Activated CD8-positive, alpha-beta memory T cell treated with anti-CD3 and anti-CD28 coated beads, Interleukin-2, amount 50 U/mL, for 48 hours (primary cell): Measurements from ENCODE around the gene KIF22.

Source experiments
- DNase-seq: peaks from one replicate; pipeline ENCODE4 v3.0.0-alpha.2; 2020

The KIF22 gene

GRCh38 chr16:29843931-29844330 lies 53.4 kb downstream of the KIF22 start:
- DNase-seq = no peak

DNA sequence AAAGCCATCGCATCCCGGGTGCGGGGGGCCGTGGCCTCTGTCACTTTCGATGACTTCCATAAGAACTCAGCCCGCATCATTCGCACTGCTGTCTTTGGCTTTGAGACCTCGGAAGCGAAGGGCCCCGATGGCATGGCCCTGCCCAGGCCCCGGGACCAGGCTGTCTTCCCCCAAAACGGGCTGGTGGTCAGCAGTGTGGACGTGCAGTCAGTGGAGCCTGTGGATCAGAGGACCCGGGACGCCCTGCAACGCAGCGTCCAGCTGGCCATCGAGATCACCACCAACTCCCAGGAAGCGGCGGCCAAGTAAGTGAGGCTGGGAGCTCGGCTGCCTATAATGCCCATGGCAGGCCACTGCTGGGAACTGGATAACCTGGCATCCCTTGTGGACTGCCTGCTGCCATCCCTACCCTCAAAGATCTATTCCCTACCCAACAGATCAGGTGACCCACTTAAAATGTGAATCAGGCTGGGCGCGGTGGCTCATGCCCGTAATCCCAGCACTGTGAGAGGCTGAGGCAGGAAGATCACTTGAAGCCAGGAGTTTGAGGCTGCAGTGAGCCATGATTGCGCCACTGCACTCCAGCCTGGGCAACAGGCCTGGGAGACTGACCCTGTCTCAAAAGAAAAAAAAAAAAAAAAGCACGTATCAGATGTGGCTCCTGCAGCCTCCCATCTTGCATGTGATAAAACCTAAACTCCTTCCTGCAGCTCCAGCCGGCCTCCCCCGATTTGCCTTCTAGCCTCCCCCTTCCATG lies 54.2 kb downstream of the KIF22 start:
- no peak for DNase-seq

- DNase-seq = no peak
These were observed 55.1 kb downstream of the KIF22 start for GRCh38 chr16:29845656-29846055.

DNA sequence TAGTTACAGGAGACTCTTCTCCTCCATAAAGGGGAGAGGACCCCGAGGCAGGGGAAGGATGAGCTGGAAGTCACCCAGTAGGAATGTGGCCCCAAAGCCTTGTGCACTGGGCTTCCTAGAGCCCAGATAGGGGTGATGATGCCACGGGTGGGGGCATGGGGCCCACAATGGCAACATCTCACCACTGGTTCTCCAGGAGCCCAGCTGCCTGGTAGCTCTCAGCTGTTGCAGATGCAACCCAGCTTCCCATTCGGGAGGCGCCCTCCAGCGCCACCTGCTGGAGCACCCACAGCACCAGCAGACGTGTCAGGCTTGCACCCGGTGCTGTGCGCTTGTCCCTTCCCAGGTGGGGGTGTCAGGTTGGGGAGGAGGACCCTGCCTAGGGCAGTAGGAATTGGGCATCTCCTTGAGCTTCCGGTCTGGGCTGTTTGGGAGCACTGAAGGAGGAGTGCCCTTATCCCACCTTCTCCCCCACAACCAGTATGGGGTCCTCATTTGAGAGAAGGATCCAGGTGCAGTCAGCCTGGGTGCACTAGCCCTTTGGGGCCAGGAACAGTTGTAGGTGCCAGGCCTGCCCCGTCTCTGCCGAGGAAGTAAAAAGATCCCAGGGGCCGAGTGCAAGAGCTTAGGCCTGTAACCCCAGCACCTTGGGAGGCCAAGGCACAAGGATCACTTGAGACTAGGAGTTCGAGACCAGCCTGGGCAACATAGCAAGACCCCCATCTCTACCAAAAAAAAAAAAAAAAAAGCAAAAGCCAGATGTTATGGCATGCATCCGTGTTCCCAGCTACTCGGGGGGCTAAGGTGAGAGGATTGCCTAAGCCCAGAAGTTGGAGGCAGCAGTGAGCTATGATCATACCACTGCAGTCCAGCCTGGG lies 58.1 kb downstream of the KIF22 start:
- DNase-seq = peak; percentile 94

DNA sequence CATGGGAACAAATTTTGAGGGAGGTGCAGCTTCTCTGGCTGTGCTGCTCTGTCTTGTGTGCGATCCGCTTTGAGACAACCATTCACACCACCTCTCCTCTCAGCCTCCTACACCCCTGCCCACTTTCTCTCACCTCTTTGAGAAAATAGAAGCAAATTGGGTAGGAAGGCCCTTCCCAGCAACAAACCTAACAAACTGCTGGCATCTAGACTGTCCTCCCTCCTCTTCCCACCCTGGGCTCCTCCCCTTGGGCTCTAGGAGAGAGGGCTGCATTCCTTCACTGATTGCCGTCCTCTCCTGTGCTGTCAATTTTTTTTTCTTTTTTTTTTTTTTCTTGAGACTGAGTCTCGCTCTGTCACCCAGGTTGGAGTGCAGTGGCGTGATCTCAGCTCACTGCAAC lies 59.0 kb downstream of the KIF22 start:
- DNase-seq = no peak

DNA sequence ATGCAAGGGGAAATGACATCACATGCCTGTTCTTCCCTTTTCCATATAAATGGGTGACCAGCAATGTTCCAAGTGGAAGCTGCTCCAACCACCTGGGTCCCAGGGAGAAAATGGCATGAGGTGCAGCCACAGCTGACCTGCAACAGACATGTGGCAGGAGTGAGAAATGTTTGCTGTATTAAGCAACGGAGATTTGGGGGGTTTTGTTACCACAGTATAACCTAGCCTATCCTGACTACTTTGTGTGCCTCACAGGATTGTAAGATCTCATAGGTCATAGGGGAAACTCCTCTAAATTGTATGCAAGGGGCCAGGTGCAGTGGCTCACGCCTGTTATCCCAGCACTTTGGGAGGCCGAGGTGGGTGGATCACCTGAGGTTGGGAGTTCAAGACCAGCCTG lies 60.4 kb downstream of the KIF22 start:
- no peak for DNase-seq

GRCh38 chr16:29852654-29853053 lies 62.1 kb downstream of the KIF22 start:
- DNase-seq = no peak

DNA sequence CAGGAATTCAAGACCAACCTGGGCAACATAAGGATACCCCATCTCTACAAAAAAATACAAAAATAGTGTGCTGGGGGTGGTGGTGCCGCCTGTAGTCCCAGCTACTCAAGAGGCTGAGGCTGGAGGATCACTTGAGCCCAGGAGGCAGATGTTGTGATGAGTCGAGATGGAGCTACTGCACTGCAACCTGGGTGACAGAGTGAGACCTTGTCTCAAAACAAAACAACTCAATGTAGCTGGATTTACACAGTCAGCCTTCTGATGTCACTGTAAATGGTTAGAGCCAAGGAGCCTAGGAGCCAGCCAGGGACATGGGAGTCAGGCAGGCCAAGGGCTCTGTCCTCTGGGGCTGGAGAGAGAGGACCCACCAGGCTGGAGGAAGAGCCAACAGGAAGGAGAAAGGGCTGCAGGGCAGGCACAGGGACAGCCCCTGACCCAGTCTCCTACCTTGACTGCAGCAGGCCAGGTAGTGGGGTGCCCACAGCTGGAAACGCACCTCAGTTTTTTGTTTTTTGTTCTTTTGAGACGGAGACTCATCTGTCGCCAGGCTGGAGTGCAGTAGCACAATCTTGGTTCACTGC lies 64.1 kb downstream of the KIF22 start:
- DNase-seq = no peak
